22Rv1 (cell line): ENCODE data around the gene SLC2A1.

ENCODE experiments used
- H3K27ac ChIP-seq: fragments of 450-650 bp; 2 replicates; pipeline ENCODE4 v1.5.1; 2017
- ZFX ChIP-seq: fragments of 450-650 bp; IDR thresholded peaks from 2 replicates; pipeline ENCODE4 v1.6.1; 2017; ENCODE audit warnings: antibody characterized with exemption, borderline replicate concordance
- TF ChIP-seq, protein P1 (sequence below): fragments of 450-650 bp; IDR thresholded peaks from 2 replicates; pipeline ENCODE4 v1.5.1; 2017; ENCODE audit warnings: mild to moderate bottlenecking

Gene SLC2A1

DNA sequence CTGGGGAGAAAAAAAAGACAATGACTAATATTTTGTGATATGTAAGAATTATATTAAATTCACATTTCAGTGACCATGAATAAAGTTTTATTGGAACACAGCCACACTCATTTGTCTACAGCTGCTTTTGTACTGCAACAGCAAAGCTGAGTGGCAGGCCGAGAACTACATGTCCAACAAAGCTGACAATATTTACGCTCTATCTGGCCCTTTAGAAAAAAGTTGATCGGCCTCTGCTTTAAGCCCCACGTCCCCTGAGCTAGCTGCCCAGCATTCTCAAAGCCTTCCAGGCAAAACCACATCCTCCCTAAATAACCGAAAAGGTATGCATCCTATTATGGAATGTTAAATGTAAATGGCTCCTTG, 8.6 kb downstream of the SLC2A1 start:
- H3K27ac ChIP-seq: no peak overlapping the region
- TF ChIP-seq, protein P1, sequence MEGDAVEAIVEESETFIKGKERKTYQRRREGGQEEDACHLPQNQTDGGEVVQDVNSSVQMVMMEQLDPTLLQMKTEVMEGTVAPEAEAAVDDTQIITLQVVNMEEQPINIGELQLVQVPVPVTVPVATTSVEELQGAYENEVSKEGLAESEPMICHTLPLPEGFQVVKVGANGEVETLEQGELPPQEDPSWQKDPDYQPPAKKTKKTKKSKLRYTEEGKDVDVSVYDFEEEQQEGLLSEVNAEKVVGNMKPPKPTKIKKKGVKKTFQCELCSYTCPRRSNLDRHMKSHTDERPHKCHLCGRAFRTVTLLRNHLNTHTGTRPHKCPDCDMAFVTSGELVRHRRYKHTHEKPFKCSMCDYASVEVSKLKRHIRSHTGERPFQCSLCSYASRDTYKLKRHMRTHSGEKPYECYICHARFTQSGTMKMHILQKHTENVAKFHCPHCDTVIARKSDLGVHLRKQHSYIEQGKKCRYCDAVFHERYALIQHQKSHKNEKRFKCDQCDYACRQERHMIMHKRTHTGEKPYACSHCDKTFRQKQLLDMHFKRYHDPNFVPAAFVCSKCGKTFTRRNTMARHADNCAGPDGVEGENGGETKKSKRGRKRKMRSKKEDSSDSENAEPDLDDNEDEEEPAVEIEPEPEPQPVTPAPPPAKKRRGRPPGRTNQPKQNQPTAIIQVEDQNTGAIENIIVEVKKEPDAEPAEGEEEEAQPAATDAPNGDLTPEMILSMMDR: no peak
- no peak for TF ChIP-seq ZFX

- TF ChIP-seq, protein P1: no peak
- no peak for TF ChIP-seq ZFX
- no peak overlapping the region for H3K27ac ChIP-seq
Observed at GRCh38 chr1:42949312-42950115, 9.2 kb downstream of the SLC2A1 start.

DNA sequence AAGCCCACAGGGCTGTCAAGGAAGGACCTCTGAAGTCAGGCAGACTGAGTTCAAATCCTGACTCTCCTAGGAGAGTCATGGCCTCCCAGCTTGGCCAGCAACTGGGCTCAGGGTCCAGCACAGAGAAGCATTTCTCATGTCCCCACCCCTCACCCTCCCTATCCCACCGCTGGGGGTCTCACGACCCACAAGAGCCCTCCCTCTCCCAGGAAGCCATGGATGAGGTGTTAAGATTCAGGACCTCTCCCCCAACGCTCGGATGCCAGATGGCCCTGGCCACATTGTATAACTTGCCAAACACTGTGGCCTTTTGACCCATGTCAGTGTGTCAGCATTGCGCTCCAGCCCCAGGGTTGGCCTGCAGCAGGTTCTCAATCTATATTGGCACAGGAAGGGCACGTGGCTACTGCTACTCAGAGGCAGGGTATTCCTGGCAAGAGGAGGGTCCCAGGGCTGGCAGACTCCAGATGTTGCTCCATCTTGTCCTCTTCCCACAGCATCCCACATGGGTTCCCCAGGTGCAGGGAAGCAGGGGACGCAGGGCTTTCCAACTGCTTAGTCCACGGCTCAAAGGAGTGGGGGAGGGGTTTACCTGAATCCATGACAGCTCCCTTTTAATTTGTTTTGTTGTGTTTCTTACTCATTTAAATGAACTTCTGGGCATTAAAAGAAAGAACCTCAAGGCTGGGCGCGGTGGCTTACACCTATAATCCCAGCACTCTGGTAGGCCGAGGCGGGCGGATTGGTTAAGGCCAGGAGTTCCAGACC, 10.5 kb downstream of the SLC2A1 start:
- no peak for TF ChIP-seq ZFX
- TF ChIP-seq, protein P1: no peak
- H3K27ac ChIP-seq: no peak overlapping the region

- TF ChIP-seq, protein P1: no peak
- TF ChIP-seq ZFX: no peak
- no peak overlapping the region for H3K27ac ChIP-seq
Observed at GRCh38 chr1:42947117-42947516, 11.6 kb downstream of the SLC2A1 start.

GRCh38 chr1:42946120-42946898, 12.4 kb downstream of the SLC2A1 start:
- no peak overlapping the region for H3K27ac ChIP-seq
- TF ChIP-seq ZFX: no peak

GRCh38 chr1:42945164-42945563, 13.5 kb downstream of the SLC2A1 start:
- H3K27ac ChIP-seq: no peak overlapping the region
- no peak for TF ChIP-seq ZFX
- TF ChIP-seq, protein P1: no peak

DNA sequence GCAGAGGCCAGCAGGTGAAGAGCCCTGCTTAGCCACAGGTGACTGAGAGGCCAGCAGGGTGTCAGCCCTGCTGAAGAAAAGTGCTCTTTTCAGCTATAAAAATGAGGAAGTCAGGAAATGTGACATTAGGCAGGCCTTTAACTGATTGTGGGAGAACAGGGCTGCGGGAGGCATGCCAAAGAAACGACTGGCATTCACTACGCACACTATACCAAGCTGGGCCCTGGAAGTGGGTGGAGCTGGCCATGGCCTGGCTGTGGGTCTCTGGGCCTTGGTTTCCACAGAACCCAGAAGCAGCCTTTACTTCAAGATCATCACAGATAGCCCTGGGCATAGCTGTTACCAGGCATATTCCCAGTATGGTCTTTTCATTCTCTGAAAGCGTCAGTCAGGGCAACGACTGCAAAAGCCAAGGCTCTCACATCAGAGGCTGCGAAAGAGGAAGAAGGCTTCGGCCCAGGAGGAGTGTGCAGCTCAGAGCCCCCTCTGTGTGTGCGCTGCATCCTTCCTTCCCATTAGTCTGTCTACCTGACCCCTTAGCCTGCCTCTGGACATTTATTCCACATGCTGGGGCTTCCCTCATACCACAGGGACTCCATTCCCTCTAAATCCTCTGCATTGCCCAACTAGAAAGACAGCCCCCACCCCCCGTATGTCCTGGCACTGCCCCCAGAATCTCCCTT, 14.3 kb downstream of the SLC2A1 start:
- H3K27ac ChIP-seq: peak overlapping the region; percentile 62
- TF ChIP-seq, protein P1: no peak
- TF ChIP-seq ZFX: no peak
